WERI-Rb-1 (cell line): ENCODE measurements around the gene MAGI2.

ENCODE experiments used
- DNase-seq: peaks from one replicate; pipeline ENCODE4 v3.0.0-alpha.2; 2020
- H3K27ac ChIP-seq: fragments of 250-450 bp; sonication (Bioruptor Pico); 2 replicates; pipeline ENCODE4 v1.5.1; 2020; ENCODE audit warnings: mild to moderate bottlenecking, moderate library complexity
- H3K27me3 ChIP-seq: fragments of 250-450 bp; sonication (Bioruptor Pico); 2 replicates; pipeline ENCODE4 v1.5.1; 2021; ENCODE audit warnings: mild to moderate bottlenecking, low read depth, moderate library complexity; ENCODE audit not compliant: insufficient read depth, severe bottlenecking
- H3K36me3 ChIP-seq: fragments of 250-450 bp; sonication (Bioruptor Pico); 2 replicates; pipeline ENCODE4 v1.5.1; 2020; ENCODE audit warnings: mild to moderate bottlenecking, moderate library complexity
- H3K4me3 ChIP-seq: 2 replicates; pipeline ENCODE4 v1.5.1; 2011; ENCODE audit warnings: low read depth, mild to moderate bottlenecking, control low read depth, low read length
- H3K9me3 ChIP-seq: fragments of 250-450 bp; sonication (Bioruptor Pico); 2 replicates; pipeline ENCODE4 v1.5.1; 2021; ENCODE audit warnings: mild to moderate bottlenecking, moderate library complexity; ENCODE audit not compliant: severe bottlenecking
- TF ChIP-seq, protein P1 (sequence below): IDR thresholded peaks from 2 replicates; pipeline ENCODE4 v1.5.1; 2011; ENCODE audit warnings: low read depth, mild to moderate bottlenecking, control low read depth, inconsistent platforms, low read length

The MAGI2 gene

DNA sequence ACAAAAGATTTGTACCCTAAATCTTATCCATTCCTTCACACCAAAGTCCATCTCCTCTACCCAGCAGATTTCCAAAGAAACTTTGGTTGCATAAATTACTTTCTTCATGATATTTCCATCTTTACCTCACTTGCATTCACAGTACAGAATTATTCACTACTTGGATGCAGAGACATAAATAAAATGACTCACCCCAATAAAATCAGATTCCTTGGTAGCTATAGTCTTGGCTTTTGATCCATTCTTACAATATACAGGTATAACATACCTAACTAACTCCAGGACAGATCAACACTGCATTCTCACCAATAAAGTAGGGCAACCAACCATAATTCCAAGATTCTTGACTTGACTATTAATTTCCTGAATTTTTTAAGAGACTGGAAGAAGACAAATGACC lies 815.1 kb downstream of the MAGI2 start:
- no peak overlapping the region for H3K4me3 ChIP-seq
- H3K27me3 ChIP-seq: no peaks in the 10 kb centered on the region
- TF ChIP-seq, protein P1, sequence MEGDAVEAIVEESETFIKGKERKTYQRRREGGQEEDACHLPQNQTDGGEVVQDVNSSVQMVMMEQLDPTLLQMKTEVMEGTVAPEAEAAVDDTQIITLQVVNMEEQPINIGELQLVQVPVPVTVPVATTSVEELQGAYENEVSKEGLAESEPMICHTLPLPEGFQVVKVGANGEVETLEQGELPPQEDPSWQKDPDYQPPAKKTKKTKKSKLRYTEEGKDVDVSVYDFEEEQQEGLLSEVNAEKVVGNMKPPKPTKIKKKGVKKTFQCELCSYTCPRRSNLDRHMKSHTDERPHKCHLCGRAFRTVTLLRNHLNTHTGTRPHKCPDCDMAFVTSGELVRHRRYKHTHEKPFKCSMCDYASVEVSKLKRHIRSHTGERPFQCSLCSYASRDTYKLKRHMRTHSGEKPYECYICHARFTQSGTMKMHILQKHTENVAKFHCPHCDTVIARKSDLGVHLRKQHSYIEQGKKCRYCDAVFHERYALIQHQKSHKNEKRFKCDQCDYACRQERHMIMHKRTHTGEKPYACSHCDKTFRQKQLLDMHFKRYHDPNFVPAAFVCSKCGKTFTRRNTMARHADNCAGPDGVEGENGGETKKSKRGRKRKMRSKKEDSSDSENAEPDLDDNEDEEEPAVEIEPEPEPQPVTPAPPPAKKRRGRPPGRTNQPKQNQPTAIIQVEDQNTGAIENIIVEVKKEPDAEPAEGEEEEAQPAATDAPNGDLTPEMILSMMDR: no peak
- no peaks in the 10 kb centered on the region for H3K9me3 ChIP-seq
- no peaks in the 10 kb centered on the region for H3K36me3 ChIP-seq
- no peak for DNase-seq
- H3K27ac ChIP-seq: no peak overlapping the region

DNA sequence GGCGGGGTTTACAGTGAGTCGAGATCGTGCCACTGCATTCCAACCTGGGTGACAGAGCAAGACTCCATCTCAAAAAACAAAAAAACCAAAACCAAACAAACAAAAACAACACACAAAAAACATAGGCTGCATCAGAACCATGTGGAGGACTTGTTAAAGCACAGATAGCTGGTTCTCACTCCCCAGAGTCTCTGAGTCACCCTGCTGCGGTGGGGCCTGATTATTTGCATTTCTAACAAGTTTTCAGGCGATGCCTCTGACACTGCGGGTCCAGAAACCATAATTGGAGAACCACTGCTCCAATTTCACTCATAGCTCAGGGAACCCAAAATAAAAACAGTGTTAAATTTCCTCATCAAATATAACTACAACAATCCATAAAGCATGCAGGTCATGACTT lies 816.7 kb downstream of the MAGI2 start:
- no peaks in the 10 kb centered on the region for H3K9me3 ChIP-seq
- no peaks in the 10 kb centered on the region for H3K27me3 ChIP-seq
- H3K4me3 ChIP-seq: no peak overlapping the region
- TF ChIP-seq, protein P1: no peak
- no peak overlapping the region for H3K27ac ChIP-seq
- DNase-seq: no peak
- no peaks in the 10 kb centered on the region for H3K36me3 ChIP-seq

DNA sequence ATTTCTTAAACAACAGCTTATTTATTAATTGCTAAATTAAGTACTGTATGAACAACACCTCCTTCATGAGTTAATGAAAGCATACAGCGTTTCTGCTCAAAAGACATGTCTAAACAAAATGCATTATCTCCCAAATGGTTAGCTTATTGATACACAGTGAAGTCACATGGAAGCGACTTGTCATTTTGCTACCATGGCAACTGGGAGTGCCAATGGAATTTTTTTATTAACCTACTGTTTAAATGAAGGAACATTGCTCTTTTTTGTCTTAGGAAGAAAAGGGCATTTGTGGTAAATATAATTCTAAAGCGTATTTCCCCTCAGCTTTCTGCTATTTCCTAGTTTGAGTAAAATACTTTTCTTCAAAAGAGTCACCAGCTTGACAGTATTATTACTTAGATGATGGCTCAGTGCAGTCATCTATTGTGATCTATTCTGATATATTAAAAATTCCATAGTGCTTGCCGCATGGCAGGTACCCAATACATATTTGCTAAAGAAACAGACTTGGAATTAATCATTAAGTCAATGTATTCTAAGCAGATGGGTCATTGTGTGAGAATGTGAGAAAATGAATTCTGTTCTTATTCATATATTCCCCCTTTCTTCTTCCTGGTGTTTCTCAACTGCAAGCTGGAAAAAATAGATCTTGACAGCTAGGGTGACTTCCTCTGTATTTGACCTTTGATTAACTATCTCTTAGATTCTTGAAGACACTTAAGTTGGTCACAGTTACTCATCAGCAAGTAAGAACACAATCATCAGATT lies 818.3 kb downstream of the MAGI2 start:
- no peak for DNase-seq
- TF ChIP-seq, protein P1: no peak
- no peak overlapping the region for H3K4me3 ChIP-seq
- H3K36me3 ChIP-seq: no peaks in the 10 kb centered on the region
- no peak overlapping the region for H3K27ac ChIP-seq
- no peaks in the 10 kb centered on the region for H3K27me3 ChIP-seq
- H3K9me3 ChIP-seq: no peaks in the 10 kb centered on the region

DNA sequence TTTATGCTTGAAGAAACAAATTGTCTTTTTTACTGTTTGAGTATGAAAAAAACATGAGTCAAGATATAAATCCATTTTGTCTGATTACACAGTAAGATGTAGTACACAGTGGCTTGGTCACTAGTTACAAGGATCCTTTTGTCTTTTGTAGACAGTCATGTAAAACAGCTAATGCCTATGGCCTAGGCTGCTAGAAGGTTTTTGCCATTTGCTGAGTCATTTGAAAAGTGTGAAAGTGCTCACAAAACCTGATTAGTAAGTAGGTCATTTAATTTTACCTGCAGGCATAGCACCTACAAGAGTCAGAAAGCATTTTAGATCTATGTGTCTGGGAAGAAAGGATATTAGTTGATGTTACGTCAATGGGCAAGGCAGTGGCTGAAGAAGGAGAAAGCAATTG lies 819.4 kb downstream of the MAGI2 start:
- Histone ChIP-seq H3K9me3 (no peaks in the 10 kb centered on the region), H3K27me3 (no peaks in the 10 kb centered on the region), H3K27ac (no peak overlapping the region), H3K4me3 (no peak overlapping the region), H3K36me3 (no peaks in the 10 kb centered on the region)
- TF ChIP-seq, protein P1: no peak
- no peak for DNase-seq

DNA sequence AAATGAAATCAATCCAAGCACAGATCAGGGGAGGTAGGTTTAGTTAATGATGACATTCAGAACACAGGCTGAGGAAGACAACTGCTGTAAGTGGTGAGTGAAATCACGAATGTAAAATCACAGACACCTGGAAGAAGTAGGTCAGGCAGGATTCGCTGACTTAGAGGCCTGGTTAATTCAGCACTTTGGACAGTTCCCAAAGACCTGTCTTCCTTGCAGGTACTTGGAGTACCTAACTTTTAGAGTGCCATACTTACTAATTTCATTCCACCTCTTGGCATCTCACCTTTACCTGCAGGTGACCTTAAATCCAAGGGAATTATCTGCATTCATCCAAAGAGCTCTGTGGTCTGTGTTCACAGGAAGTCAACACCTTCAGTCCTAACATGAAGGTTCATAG lies 832.5 kb downstream of the MAGI2 start:
- H3K36me3 ChIP-seq: no peaks in the 10 kb centered on the region

More for the DNA sequence above, 832.5 kb downstream of the MAGI2 start:
- TF ChIP-seq, protein P1: no peak
- Histone ChIP-seq H3K27ac (no peak overlapping the region), H3K4me3 (no peak overlapping the region), H3K9me3 (no peaks in the 10 kb centered on the region), H3K27me3 (no peaks in the 10 kb centered on the region)
- DNase-seq: no peak
